HEK293 (cell line): ENCODE measurements around the gene LDB1.

Experiments
- CTCF ChIA-PET: fragments of 350-600 bp; formaldehyde crosslinking; extraction: SDS; loops from one replicate; lab custom pipeline; 2021; ENCODE audit warnings: antibody characterized with exemption; lab: Yijun Ruan, JAX
- POLR2A ChIA-PET: fragments of 300-600 bp; formaldehyde crosslinking; extraction: SDS; loops from one replicate; lab custom pipeline; 2020; ENCODE audit warnings: antibody characterized with exemption, inconsistent platforms; lab: Yijun Ruan, JAX
- H3K27ac ChIP-seq: fragments of 200-500 bp; sonication (Bioruptor generic); 2 replicates; pipeline ENCODE4 v1.5.1; 2014; ENCODE audit warnings: low read depth, low read length, control low read depth, inconsistent platforms; ENCODE audit errors: extremely low read depth
- H3K36me3 ChIP-seq, 2 experiments: fragments of 200-500 bp in 1 of 2; sonication (Bioruptor generic) in 1 of 2; 1 replicate in 1 of 2; 2 replicates in 1 of 2; pipeline ENCODE4 v1.5.1; 2014 to 2017; ENCODE audit warnings: inconsistent platforms in 2 of 2, low read length in 2 of 2; ENCODE audit not compliant: control insufficient read depth in 2 of 2, insufficient read depth in 1 of 2
- H3K4me1 ChIP-seq: fragments of 200-500 bp; sonication (Bioruptor generic); 2 replicates; pipeline ENCODE4 v1.5.1; 2014; ENCODE audit warnings: mild to moderate bottlenecking, low read length, inconsistent platforms; ENCODE audit not compliant: control insufficient read depth, insufficient read depth
- H3K4me3 ChIP-seq: 2 replicates; pipeline ENCODE4 v1.5.1; 2011; ENCODE audit warnings: low read depth, mild to moderate bottlenecking, control low read depth, low read length, moderate library complexity
- H3K9me3 ChIP-seq: fragments of 200-500 bp; sonication (Bioruptor generic); 2 replicates; pipeline ENCODE4 v1.5.1; 2014; ENCODE audit warnings: low read depth, low read length, inconsistent platforms; ENCODE audit not compliant: control insufficient read depth, insufficient read depth
- TRIM28 ChIP-seq: IDR thresholded peaks from 2 replicates; pipeline ENCODE4 v1.6.1; 2011; ENCODE audit warnings: low read length, control low read depth, borderline replicate concordance
- TSHZ1 ChIP-seq: fragments of 450-650 bp; formaldehyde crosslinking; IDR thresholded peaks from 2 replicates; pipeline ENCODE4 v1.5.1; 2016; ENCODE audit warnings: missing biosample characterization, missing genetic modification characterization, borderline replicate concordance
- YY2 ChIP-seq: fragments of 450-650 bp; formaldehyde crosslinking; IDR thresholded peaks from 2 replicates; pipeline ENCODE4 v1.5.1; 2016; ENCODE audit warnings: missing biosample characterization, missing genetic modification characterization
- ZNF121 ChIP-seq: fragments of 450-650 bp; formaldehyde crosslinking; IDR thresholded peaks from 2 replicates; pipeline ENCODE4 v1.5.1; 2016; ENCODE audit warnings: missing biosample characterization, missing genetic modification characterization
- ZNF140 ChIP-seq: fragments of 450-650 bp; formaldehyde crosslinking; IDR thresholded peaks from 2 replicates; pipeline ENCODE4 v1.5.1; 2016; ENCODE audit warnings: missing biosample characterization, missing genetic modification characterization
- ZNF16 ChIP-seq: fragments of 450-650 bp; formaldehyde crosslinking; IDR thresholded peaks from 2 replicates; pipeline ENCODE4 v1.5.1; 2016; ENCODE audit warnings: low read depth, missing biosample characterization, missing genetic modification characterization
- ZNF248 ChIP-seq: fragments of 450-650 bp; formaldehyde crosslinking; IDR thresholded peaks from 2 replicates; pipeline ENCODE4 v1.5.1; 2017; ENCODE audit warnings: missing biosample characterization, missing genetic modification characterization
- ZNF280D ChIP-seq: fragments of 450-650 bp; formaldehyde crosslinking; IDR thresholded peaks from 2 replicates; pipeline ENCODE4 v1.5.1; 2016; ENCODE audit warnings: missing biosample characterization, missing genetic modification characterization
- ZNF658 ChIP-seq: fragments of 450-650 bp; formaldehyde crosslinking; IDR thresholded peaks from 2 replicates; pipeline ENCODE4; 2016; ENCODE audit warnings: missing biosample characterization, missing genetic modification characterization
- ZNF677 ChIP-seq: fragments of 450-650 bp; IDR thresholded peaks from 2 replicates; pipeline ENCODE4 v1.5.0; 2018; ENCODE audit warnings: missing biosample characterization, mild to moderate bottlenecking, missing genetic modification characterization, moderate library complexity
- ZNF701 ChIP-seq: fragments of 450-650 bp; formaldehyde crosslinking; IDR thresholded peaks from 2 replicates; pipeline ENCODE4 v1.5.1; 2016; ENCODE audit warnings: missing biosample characterization, missing genetic modification characterization
- ZNF707 ChIP-seq: fragments of 450-650 bp; formaldehyde crosslinking; IDR thresholded peaks from 2 replicates; pipeline ENCODE4 v1.5.1; 2016; ENCODE audit warnings: missing biosample characterization, missing genetic modification characterization
- ZNF768 ChIP-seq: fragments of 450-650 bp; formaldehyde crosslinking; IDR thresholded peaks from 2 replicates; pipeline ENCODE4 v1.5.1; 2018; ENCODE audit warnings: missing biosample characterization, mild to moderate bottlenecking, missing genetic modification characterization
- ZSCAN16 ChIP-seq: fragments of 450-650 bp; formaldehyde crosslinking; IDR thresholded peaks from 2 replicates; pipeline ENCODE4 v1.5.1; 2016; ENCODE audit warnings: missing biosample characterization, missing genetic modification characterization
- ZSCAN18 ChIP-seq: fragments of 450-650 bp; formaldehyde crosslinking; IDR thresholded peaks from 2 replicates; pipeline ENCODE4 v1.5.1; 2016; ENCODE audit warnings: missing biosample characterization, missing genetic modification characterization
- ZXDB ChIP-seq: fragments of 450-650 bp; formaldehyde crosslinking; IDR thresholded peaks from 2 replicates; pipeline ENCODE4 v1.5.1; 2016; ENCODE audit warnings: missing biosample characterization, missing genetic modification characterization
- TF ChIP-seq, protein P1 (sequence below): fragments of 450-650 bp; formaldehyde crosslinking; optimal IDR thresholded peaks from 2 replicates; pipeline ENCODE3; 2016; ENCODE audit warnings: missing biosample characterization, mild to moderate bottlenecking, missing genetic modification characterization
- TF ChIP-seq, protein P2 (sequence below): fragments of 450-650 bp; formaldehyde crosslinking; IDR thresholded peaks from 2 replicates; pipeline ENCODE4 v1.5.1; 2016; ENCODE audit warnings: missing biosample characterization, missing genetic modification characterization
- TF ChIP-seq, protein P3 (sequence below): fragments of 450-650 bp; formaldehyde crosslinking; IDR thresholded peaks from 2 replicates; pipeline ENCODE4 v1.5.1; 2016; ENCODE audit warnings: missing biosample characterization, missing genetic modification characterization

Gene LDB1

GRCh38 chr10:102085336-102085735 lies 34.8 kb downstream of the LDB1 start:
- Histone ChIP-seq H3K9me3 (no peaks in the 10 kb centered on the region), H3K4me3 (no peak overlapping the region), H3K36me3 (no peaks in the 10 kb centered on the region), H3K27ac (no peak overlapping the region), H3K4me1 (0 out of 2 replicates have a peak, but pooled peaks cover 2% of the 10 kb centered on the region)
- ChIA-PET CTCF (interaction anchor here (0.6 to 1.9 kb wide), 4 partner anchors 13 to 780 kb away, joined by 3 to 10 read pairs (median 4); no protein-coding TSS in a partner anchor), POLR2A (interaction anchor here (0.7 kb wide), 1 partner anchor 16 kb away, joined by 6 read pairs; no protein-coding TSS in a partner anchor)
- TF ChIP-seq ZSCAN18 (no peak), ZNF16 (tag by site-specific recombination) (no peak), TRIM28 (no peak), ZSCAN16 (tag by site-specific recombination) (no peak), TSHZ1 (tag by site-specific recombination) (no peak), ZNF121 (tag by site-specific recombination) (no peak)
- TF ChIP-seq, protein P1, sequence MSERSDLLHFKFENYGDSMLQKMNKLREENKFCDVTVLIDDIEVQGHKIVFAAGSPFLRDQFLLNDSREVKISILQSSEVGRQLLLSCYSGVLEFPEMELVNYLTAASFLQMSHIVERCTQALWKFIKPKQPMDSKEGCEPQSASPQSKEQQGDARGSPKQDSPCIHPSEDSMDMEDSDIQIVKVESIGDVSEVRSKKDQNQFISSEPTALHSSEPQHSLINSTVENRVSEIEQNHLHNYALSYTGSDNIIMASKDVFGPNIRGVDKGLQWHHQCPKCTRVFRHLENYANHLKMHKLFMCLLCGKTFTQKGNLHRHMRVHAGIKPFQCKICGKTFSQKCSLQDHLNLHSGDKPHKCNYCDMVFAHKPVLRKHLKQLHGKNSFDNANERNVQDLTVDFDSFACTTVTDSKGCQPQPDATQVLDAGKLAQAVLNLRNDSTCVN (tag by site-specific recombination): no peak
- TF ChIP-seq, protein P2, sequence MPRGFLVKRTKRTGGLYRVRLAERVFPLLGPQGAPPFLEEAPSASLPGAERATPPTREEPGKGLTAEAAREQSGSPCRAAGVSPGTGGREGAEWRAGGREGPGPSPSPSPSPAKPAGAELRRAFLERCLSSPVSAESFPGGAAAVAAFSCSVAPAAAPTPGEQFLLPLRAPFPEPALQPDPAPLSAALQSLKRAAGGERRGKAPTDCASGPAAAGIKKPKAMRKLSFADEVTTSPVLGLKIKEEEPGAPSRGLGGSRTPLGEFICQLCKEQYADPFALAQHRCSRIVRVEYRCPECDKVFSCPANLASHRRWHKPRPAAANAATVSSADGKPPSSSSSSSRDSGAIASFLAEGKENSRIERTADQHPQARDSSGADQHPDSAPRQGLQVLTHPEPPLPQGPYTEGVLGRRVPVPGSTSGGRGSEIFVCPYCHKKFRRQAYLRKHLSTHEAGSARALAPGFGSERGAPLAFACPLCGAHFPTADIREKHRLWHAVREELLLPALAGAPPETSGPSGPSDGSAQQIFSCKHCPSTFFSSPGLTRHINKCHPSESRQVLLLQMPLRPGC (tag by site-specific recombination): no peak
- TF ChIP-seq, protein P3, sequence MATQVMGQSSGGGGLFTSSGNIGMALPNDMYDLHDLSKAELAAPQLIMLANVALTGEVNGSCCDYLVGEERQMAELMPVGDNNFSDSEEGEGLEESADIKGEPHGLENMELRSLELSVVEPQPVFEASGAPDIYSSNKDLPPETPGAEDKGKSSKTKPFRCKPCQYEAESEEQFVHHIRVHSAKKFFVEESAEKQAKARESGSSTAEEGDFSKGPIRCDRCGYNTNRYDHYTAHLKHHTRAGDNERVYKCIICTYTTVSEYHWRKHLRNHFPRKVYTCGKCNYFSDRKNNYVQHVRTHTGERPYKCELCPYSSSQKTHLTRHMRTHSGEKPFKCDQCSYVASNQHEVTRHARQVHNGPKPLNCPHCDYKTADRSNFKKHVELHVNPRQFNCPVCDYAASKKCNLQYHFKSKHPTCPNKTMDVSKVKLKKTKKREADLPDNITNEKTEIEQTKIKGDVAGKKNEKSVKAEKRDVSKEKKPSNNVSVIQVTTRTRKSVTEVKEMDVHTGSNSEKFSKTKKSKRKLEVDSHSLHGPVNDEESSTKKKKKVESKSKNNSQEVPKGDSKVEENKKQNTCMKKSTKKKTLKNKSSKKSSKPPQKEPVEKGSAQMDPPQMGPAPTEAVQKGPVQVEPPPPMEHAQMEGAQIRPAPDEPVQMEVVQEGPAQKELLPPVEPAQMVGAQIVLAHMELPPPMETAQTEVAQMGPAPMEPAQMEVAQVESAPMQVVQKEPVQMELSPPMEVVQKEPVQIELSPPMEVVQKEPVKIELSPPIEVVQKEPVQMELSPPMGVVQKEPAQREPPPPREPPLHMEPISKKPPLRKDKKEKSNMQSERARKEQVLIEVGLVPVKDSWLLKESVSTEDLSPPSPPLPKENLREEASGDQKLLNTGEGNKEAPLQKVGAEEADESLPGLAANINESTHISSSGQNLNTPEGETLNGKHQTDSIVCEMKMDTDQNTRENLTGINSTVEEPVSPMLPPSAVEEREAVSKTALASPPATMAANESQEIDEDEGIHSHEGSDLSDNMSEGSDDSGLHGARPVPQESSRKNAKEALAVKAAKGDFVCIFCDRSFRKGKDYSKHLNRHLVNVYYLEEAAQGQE: no peak

GRCh38 chr10:102083541-102083940 lies 36.6 kb downstream of the LDB1 start:
- Histone ChIP-seq H3K27ac (no peak overlapping the region), H3K4me1 (0 out of 2 replicates have a peak, but pooled peaks cover 2% of the 10 kb centered on the region), H3K4me3 (no peak overlapping the region), H3K36me3 (no peaks in the 10 kb centered on the region), H3K9me3 (no peaks in the 10 kb centered on the region)
- ChIA-PET CTCF (interaction anchor here (0.5 to 4.7 kb wide), 6 partner anchors 11 to 1857 kb away, joined by 3 to 39 read pairs (median 3); no protein-coding TSS in a partner anchor), POLR2A (interaction anchor here (1.0 kb wide), 2 partner anchors 24 to 30 kb away, joined by 3 to 6 read pairs; no protein-coding TSS in a partner anchor)
- TF ChIP-seq ZNF248 (tag by site-specific recombination) (no peak), ZNF280D (tag by site-specific recombination) (no peak), ZNF707 (tag by site-specific recombination) (no peak), YY2 (tag by site-specific recombination) (no peak), ZNF658 (tag by site-specific recombination) (no peak), ZNF701 (tag by site-specific recombination) (no peak), ZNF677 (tag by site-specific recombination) (no peak), ZXDB (no peak), ZNF140 (tag by site-specific recombination) (no peak), ZNF768 (no peak)
